Endothelial cell of umbilical vein (primary cell): ENCODE results near the gene TMPRSS4. TPM values are rescaled to one million over a fixed set of nuclear protein-coding genes. Genes with fewer than 3 reads are reported as not detected.

ENCODE experiments used
- BruUV-seq: library from RNA; stranded (reverse); fragments of 400-500 nt; replicated peaks from 2 replicates; lab custom pipeline; 2021; lab: Mats Ljungman, UMichigan
- CTCF ChIA-PET: fragments of 300-600, 350-600 bp; sonication (Branson Sonifier 250); formaldehyde crosslinking; loops from one replicate; lab custom pipeline; 2021; ENCODE audit warnings: antibody characterized with exemption, inconsistent platforms; lab: Charles Lee
- POLR2A ChIA-PET: fragments of 300-600, 350-600 bp; sonication (Branson Sonifier 250); formaldehyde crosslinking; loops from one replicate; lab custom pipeline; 2021; ENCODE audit warnings: antibody characterized with exemption, inconsistent platforms; lab: Charles Lee
- DNase-seq: peaks from one replicate; pipeline ENCODE4 v3.0.0-alpha.2; 2011; ENCODE audit warnings: low read depth, low spot score
- FAIRE-seq: peaks from 2 replicates; lab custom pipeline; 2011; peaks lifted over from hg19 to GRCh38; lab: Jason Lieb, UNC
- H2AFZ ChIP-seq: 2 replicates; pipeline ENCODE4 v1.6.0; 2012; ENCODE audit warnings: low read depth, low read length, control low read depth, inconsistent platforms
- H3K27ac ChIP-seq: 2 replicates; pipeline ENCODE4 v1.5.1; 2011; ENCODE audit warnings: low read depth, mild to moderate bottlenecking, control low read depth, low read length, moderate library complexity; ENCODE audit not compliant: insufficient read depth
- H3K27me3 ChIP-seq, 2 experiments: 2 replicates each; pipeline versions ENCODE4 v1.6.0 to v1.6.1; 2011; ENCODE audit warnings: low read length in 2 of 2, mixed read lengths in 1 of 2; ENCODE audit not compliant: control insufficient read depth in 2 of 2, insufficient read depth in 2 of 2
- H3K36me3 ChIP-seq, 2 experiments: 2 replicates in 1 of 2; 3 replicates in 1 of 2; pipeline ENCODE4 v1.5.1; 2011; ENCODE audit warnings: low read length in 2 of 2, mild to moderate bottlenecking in 1 of 2, moderate library complexity in 1 of 2; ENCODE audit not compliant: control insufficient read depth in 2 of 2, insufficient read depth in 2 of 2; ENCODE audit errors: extremely low read depth in 1 of 2
- H3K4me1 ChIP-seq: 3 replicates; pipeline ENCODE4 v1.5.1; 2011; ENCODE audit warnings: mild to moderate bottlenecking, low read length; ENCODE audit not compliant: control insufficient read depth, insufficient read depth; ENCODE audit errors: extremely low read depth
- H3K4me2 ChIP-seq: 2 replicates; pipeline ENCODE4 v1.6.1; 2011; ENCODE audit warnings: low read length, control low read depth, mixed read lengths; ENCODE audit not compliant: insufficient read depth
- H3K4me3 ChIP-seq, 3 experiments: fragments of 200-600 bp in 1 of 3; sonication (generic), shearing (Covaris generic) in 1 of 3; replicated peaks in 1 of 3; 2 replicates each; pipeline ENCODE4 v1.5.1; 2011 to 2016; ENCODE audit warnings: control low read depth in 3 of 3, low read length in 3 of 3, mild to moderate bottlenecking in 2 of 3, inconsistent platforms in 1 of 3, low read depth in 1 of 3, moderate library complexity in 1 of 3; ENCODE audit not compliant: insufficient read depth in 1 of 3
- H3K79me2 ChIP-seq: 2 replicates; pipeline ENCODE4 v1.6.0; 2012; ENCODE audit warnings: low read length, inconsistent platforms; ENCODE audit not compliant: control insufficient read depth, insufficient read depth
- H3K9ac ChIP-seq: replicated peaks from 2 replicates; pipeline ENCODE3; 2011; ENCODE audit warnings: low read length, control low read depth; ENCODE audit not compliant: insufficient read depth; ENCODE audit errors: extremely low read depth
- H3K9me1 ChIP-seq: replicated peaks from 3 replicates; pipeline ENCODE4 v1.6.0; 2011; ENCODE audit warnings: mild to moderate bottlenecking, low read length; ENCODE audit not compliant: control insufficient read depth, insufficient read depth; ENCODE audit errors: extremely low read depth
- H3K9me3 ChIP-seq: replicated peaks from 2 replicates; pipeline ENCODE4 v1.5.1; 2012; ENCODE audit warnings: low read length, inconsistent platforms; ENCODE audit not compliant: control insufficient read depth, insufficient read depth
- H4K20me1 ChIP-seq: replicated peaks from 2 replicates; pipeline ENCODE3; 2011; ENCODE audit warnings: mild to moderate bottlenecking, low read length; ENCODE audit not compliant: control insufficient read depth, insufficient read depth; ENCODE audit errors: extremely low read depth
- EZH2 ChIP-seq: IDR thresholded peaks from 2 replicates; pipeline ENCODE4 v1.6.1; 2012; ENCODE audit warnings: borderline replicate concordance, low read depth, mild to moderate bottlenecking, moderate library complexity, low read length, inconsistent platforms; ENCODE audit not compliant: severe bottlenecking
- FOS ChIP-seq: IDR thresholded peaks from 2 replicates; pipeline ENCODE4 v1.6.1; 2011; ENCODE audit warnings: mild to moderate bottlenecking, low read length, moderate library complexity, borderline replicate concordance; ENCODE audit not compliant: insufficient read depth
- GATA2 ChIP-seq: IDR thresholded peaks from 2 replicates; pipeline ENCODE4 v1.7.0; 2011; ENCODE audit warnings: low read depth, mild to moderate bottlenecking, moderate library complexity, mixed read lengths, low read length; ENCODE audit not compliant: insufficient read length, insufficient read depth
- JUN ChIP-seq: IDR thresholded peaks from 2 replicates; pipeline ENCODE4 v1.6.1; 2011; ENCODE audit warnings: borderline replicate concordance, low read depth; ENCODE audit not compliant: insufficient read length, insufficient read depth
- MYC ChIP-seq: IDR thresholded peaks from one replicate; pipeline ENCODE4 v1.6.1; 2011; ENCODE audit warnings: mild to moderate bottlenecking, low read depth, low read length
- POLR2AphosphoS5 ChIP-seq: IDR thresholded peaks from 2 replicates; pipeline ENCODE4 v1.6.1; 2012; ENCODE audit warnings: low read depth, mild to moderate bottlenecking, control low read depth, low read length, moderate library complexity; ENCODE audit not compliant: insufficient read depth
- dilution Hi-C: fragments of 300-500 bp; cut with MboI; formaldehyde crosslinking; loops from one replicate; pipeline ENCODE4 v1.15.0; 2019; ENCODE audit warnings: low sequenced_read_pairs; ENCODE audit not compliant: extremely low pct_ligation_motif_present
- intact Hi-C: fragments of 100-400 bp; cut with micrococcal nuclease; formaldehyde crosslinking; loops from one replicate; pipeline ENCODE4 v1.10.0; 2022
- polyA plus RNA-seq, 4 experiments: library from polyadenylated mRNA; depleted of rRNA in 3 of 4; stranded (reverse) in 3 of 4; unstranded in 1 of 4; fragments of >200 nt; gene quantifications; 2 replicates each; pipeline versions ENCODE4 v1.2.1 to v1.2.3, GENCODE V29; 2011 to 2012; ENCODE audit warnings: missing spikeins in 1 of 4
- total RNA-seq: library from RNA; stranded (reverse); gene quantifications from 2 replicates; pipeline ENCODE4 v1.2.3, GENCODE V29; 2021
- TF ChIP-seq, protein P1 (sequence below), 2 donors: IDR thresholded peaks; 1 replicate in 1 of 2; 2 replicates in 1 of 2; pipeline ENCODE4 v1.5.1; 2011; ENCODE audit warnings: low read length in 2 of 2, mild to moderate bottlenecking in 2 of 2, moderate library complexity in 2 of 2, control low read depth in 1 of 2, inconsistent platforms in 1 of 2, low read depth in 1 of 2; ENCODE audit not compliant: insufficient read depth in 1 of 2; ENCODE audit errors: extremely low read depth in 1 of 2
- TF ChIP-seq, protein P2 (sequence below): IDR thresholded peaks from 2 replicates; pipeline ENCODE4 v1.6.1; 2011; ENCODE audit not compliant: insufficient read depth, insufficient read length

TMPRSS4 gene
- total and polyA plus RNA-seq, 2 donors (not counting 3 experiments of a cell fraction or from before 2014, with no cell fraction given): not detected

DNA sequence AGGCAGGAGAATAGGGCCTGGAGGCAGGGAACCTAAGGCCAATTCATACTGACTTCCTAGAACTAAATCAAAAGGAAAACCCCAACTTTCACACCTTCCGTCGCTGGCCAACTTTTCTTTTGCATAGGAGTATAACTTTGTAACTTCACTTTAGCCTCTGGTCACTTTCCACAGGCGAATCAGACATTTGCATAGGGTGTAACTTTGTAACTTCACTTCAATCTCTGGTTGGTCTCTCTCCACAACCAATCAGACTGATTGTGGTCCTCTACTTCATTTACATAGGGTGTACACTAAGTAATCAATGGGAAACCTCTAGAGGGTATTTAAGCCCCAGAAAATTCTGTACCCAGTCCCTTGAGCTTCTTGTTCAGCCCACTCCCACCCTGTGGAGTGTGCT, 11.5 kb upstream of the TMPRSS4 start:
- BruUV-seq: no TSS peak
- H3K9ac ChIP-seq: no peak overlapping the region
- no peak overlapping the region for H2AFZ ChIP-seq
- dilution Hi-C loops (no loop called here), intact Hi-C loops (loop anchor here (10.0 kb wide), 1 partner anchor 61 kb away; no protein-coding TSS in a partner anchor)
- POLR2A ChIA-PET: no interaction called here
- DNase-seq (no peak), FAIRE-seq (no peak)
- H3K27me3 ChIP-seq: no peaks in the 10 kb centered on the region
- no peaks in the 10 kb centered on the region for H3K79me2 ChIP-seq
- H3K9me3 ChIP-seq: no peaks in the 10 kb centered on the region
- no peaks in the 10 kb centered on the region for H3K4me1 ChIP-seq
- no peak overlapping the region for H3K27ac ChIP-seq
- H3K4me3 ChIP-seq: no peak overlapping the region
- no peaks in the 10 kb centered on the region for H3K36me3 ChIP-seq
- no peaks in the 10 kb centered on the region for H3K9me1 ChIP-seq
- no peaks in the 10 kb centered on the region for H4K20me1 ChIP-seq
- CTCF ChIA-PET: no interaction called here
- no peak overlapping the region for H3K4me2 ChIP-seq
- TF ChIP-seq POLR2AphosphoS5 (no peak), JUN (no peak), EZH2 (no peak), MYC (no peak), FOS (no peak), GATA2 (no peak)
- TF ChIP-seq, protein P1, sequence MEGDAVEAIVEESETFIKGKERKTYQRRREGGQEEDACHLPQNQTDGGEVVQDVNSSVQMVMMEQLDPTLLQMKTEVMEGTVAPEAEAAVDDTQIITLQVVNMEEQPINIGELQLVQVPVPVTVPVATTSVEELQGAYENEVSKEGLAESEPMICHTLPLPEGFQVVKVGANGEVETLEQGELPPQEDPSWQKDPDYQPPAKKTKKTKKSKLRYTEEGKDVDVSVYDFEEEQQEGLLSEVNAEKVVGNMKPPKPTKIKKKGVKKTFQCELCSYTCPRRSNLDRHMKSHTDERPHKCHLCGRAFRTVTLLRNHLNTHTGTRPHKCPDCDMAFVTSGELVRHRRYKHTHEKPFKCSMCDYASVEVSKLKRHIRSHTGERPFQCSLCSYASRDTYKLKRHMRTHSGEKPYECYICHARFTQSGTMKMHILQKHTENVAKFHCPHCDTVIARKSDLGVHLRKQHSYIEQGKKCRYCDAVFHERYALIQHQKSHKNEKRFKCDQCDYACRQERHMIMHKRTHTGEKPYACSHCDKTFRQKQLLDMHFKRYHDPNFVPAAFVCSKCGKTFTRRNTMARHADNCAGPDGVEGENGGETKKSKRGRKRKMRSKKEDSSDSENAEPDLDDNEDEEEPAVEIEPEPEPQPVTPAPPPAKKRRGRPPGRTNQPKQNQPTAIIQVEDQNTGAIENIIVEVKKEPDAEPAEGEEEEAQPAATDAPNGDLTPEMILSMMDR (IDR thresholded peaks at IDR 0.05; ENCODE audit: extremely low read depth in 1 of 2, insufficient read depth in 1 of 2, low read depth in 1 of 2, low read length in 2 of 2): no peak
- TF ChIP-seq, protein P2, sequence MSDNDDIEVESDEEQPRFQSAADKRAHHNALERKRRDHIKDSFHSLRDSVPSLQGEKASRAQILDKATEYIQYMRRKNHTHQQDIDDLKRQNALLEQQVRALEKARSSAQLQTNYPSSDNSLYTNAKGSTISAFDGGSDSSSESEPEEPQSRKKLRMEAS: no peak
